ENCODE data around the gene STXBP5. TPM values are rescaled to one million over a fixed set of nuclear protein-coding genes. Genes with fewer than 3 reads are reported as not detected.

Gene STXBP5
- polyA plus RNA-seq, 2 of the 4 experiments (the other 2 are of a cell fraction): 10.8 to 17.8 TPM

GRCh38 chr6:147192278-147192911 is 11.8 kb upstream of the STXBP5 start:
- no peak for ATAC-seq

GRCh38 chr6:147194652-147195411 is 9.4 kb upstream of the STXBP5 start:
- no peak for FAIRE-seq
- no peaks in the 10 kb centered on the region for H3K9me3 ChIP-seq
- 56% methylated on average over 6 of the region's 6 CpGs for WGBS (ENCODE audit: missing lambda C conversion rate)

More at GRCh38 chr6:147192278-147192911, 11.8 kb upstream of the STXBP5 start:
- DNase-seq (ENCODE audit: low read depth in 1 of 2, low spot score in 1 of 2) (no peak), FAIRE-seq (no peak)
- Histone ChIP-seq H3K4me1 (peaks cover 31% of the 10 kb centered on the region), H3K4me2 (peak overlapping the region; percentile 40; the same call in 2 of the 3 replicates), H3K9me3 (no peaks in the 10 kb centered on the region), H3K27ac (peak overlapping the region; percentile 23 to 28; a peak in 2 of 6 replicates), H3K4me3 (no peak overlapping the region)
- TF ChIP-seq BCL3 (IDR thresholded peaks at IDR 0.05) (0 out of 3 replicates have a peak, but pooled peaks have one; percentile 38), FOSL2 (IDR thresholded peaks at IDR 0.05) (no peak), FOSL2 (CRISPR knock-in tag; IDR thresholded peaks at IDR 0.05) (no peak), HES2 (IDR thresholded peaks at IDR 0.05) (peak; percentile 52; the same call in 1 of the 2 replicates), ELK1 (IDR thresholded peaks at IDR 0.05; ENCODE audit: low read depth, low read length) (no peak), CEBPB (IDR thresholded peaks at IDR 0.05) (peak; percentile 77 to 86)
- ChIA-PET CTCF (interaction anchor here (0.6 to 1.3 kb wide), 2 partner anchors 82 to 336 kb away, joined by 3 read pairs; no protein-coding TSS in a partner anchor), POLR2A (no interaction called here)
- WGBS (ENCODE audit: missing lambda C conversion rate): 39% methylated on average over 3 of the region's 3 CpGs

GRCh38 chr6:147195510-147195909 is 8.7 kb upstream of the STXBP5 start:
- peak overlapping the region; percentile 48 for H3K4me2 ChIP-seq
- CTCF ChIA-PET: interaction anchor here (0.9 kb wide), 1 partner anchor 293 kb away, joined by 3 read pairs; no protein-coding TSS in a partner anchor
- WGBS (ENCODE audit: missing lambda C conversion rate): 100% methylated on average over 3 of the region's 3 CpGs

More at GRCh38 chr6:147194652-147195411, 9.4 kb upstream of the STXBP5 start:
- no peak overlapping the region for H3K4me3 ChIP-seq
- peak overlapping the region; percentile 34 to 63; a peak in 4 of 6 replicates for H3K27ac ChIP-seq
- ChIA-PET CTCF (interaction anchor here (0.9 kb wide), 1 partner anchor 292 kb away, joined by 3 read pairs; no protein-coding TSS in a partner anchor), POLR2A (no interaction called here)
- peak; percentile 73 to 84 for ATAC-seq
- H3K4me1 ChIP-seq: peaks cover 31% of the 10 kb centered on the region
- peak overlapping the region; percentile 48 for H3K4me2 ChIP-seq
- TF ChIP-seq ATOH8 (CRISPR knock-in tag; IDR thresholded peaks at IDR 0.05; ENCODE audit: low read depth) (no peak), MAFK (IDR thresholded peaks at IDR 0.05; ENCODE audit: partially characterized antibody) (no peak), JUNB (IDR thresholded peaks at IDR 0.05) (peak; percentile 76), CBX8 (IDR thresholded peaks at IDR 0.05) (no peak), NR3C1 (IDR thresholded peaks at IDR 0.05) (no peak), EP300 (IDR thresholded peaks at IDR 0.05) (0 out of 5 replicates have a peak, but pooled peaks of 1 of the 2 experiments have one; percentile 13), ZC3H11A (IDR thresholded peaks at IDR 0.05) (no peak), RFX5 (IDR thresholded peaks at IDR 0.05) (no peak), FOSL2 (IDR thresholded peaks at IDR 0.05) (peak; percentile 65; the same call in 1 of the 2 replicates), FOSL2 (CRISPR knock-in tag; IDR thresholded peaks at IDR 0.05) (peak; percentile 79)
- DNase-seq (ENCODE audit: low read depth in 1 of 2, low spot score in 1 of 2): peak in 1 of 2 experiments; percentile 34

More at GRCh38 chr6:147195510-147195909, 8.7 kb upstream of the STXBP5 start:
- no peak; a peak in 1 of 6 replicates for ATAC-seq
- Histone ChIP-seq H3K9me3 (no peaks in the 10 kb centered on the region), H3K27ac (peak overlapping the region in 1 of 2 experiments; percentile 32; a peak in 3 of 6 replicates), H3K4me1 (peaks cover 31% of the 10 kb centered on the region), H3K4me3 (no peak overlapping the region)
- no peak for DNase-seq (ENCODE audit: low read depth in 1 of 2, low spot score in 1 of 2)
- FAIRE-seq: no peak
- TF ChIP-seq HOXB13 (CRISPR knock-in tag; IDR thresholded peaks at IDR 0.05; ENCODE audit: low read depth) (no peak), JUN (IDR thresholded peaks at IDR 0.05) (no peak), FOSB (CRISPR knock-in tag; IDR thresholded peaks at IDR 0.05) (no peak), CHD4 (IDR thresholded peaks at IDR 0.05; ENCODE audit: borderline replicate concordance) (no peak), ZC3H11A (IDR thresholded peaks at IDR 0.05) (no peak), JUNB (IDR thresholded peaks at IDR 0.05) (no peak), RNF2 (IDR thresholded peaks at IDR 0.05; ENCODE audit: borderline replicate concordance, low read depth) (no peak)
- POLR2A ChIA-PET: no interaction called here

Measured in A549 (cell line).